HL-60/S4 treated with phorbol 12-myristate 13-acetate at 8.2 ng/mL for 4 days and 3 days (cell line): Measurements from ENCODE around the gene CAMK1.

ENCODE experiments used
- in situ Hi-C: fragments of 300-500 bp; cut with MboI; formaldehyde crosslinking; loops from 2 replicates; pipeline ENCODE4 v1.15.0; 2022; ENCODE audit warnings: low sequenced_read_pairs

The CAMK1 gene

DNA sequence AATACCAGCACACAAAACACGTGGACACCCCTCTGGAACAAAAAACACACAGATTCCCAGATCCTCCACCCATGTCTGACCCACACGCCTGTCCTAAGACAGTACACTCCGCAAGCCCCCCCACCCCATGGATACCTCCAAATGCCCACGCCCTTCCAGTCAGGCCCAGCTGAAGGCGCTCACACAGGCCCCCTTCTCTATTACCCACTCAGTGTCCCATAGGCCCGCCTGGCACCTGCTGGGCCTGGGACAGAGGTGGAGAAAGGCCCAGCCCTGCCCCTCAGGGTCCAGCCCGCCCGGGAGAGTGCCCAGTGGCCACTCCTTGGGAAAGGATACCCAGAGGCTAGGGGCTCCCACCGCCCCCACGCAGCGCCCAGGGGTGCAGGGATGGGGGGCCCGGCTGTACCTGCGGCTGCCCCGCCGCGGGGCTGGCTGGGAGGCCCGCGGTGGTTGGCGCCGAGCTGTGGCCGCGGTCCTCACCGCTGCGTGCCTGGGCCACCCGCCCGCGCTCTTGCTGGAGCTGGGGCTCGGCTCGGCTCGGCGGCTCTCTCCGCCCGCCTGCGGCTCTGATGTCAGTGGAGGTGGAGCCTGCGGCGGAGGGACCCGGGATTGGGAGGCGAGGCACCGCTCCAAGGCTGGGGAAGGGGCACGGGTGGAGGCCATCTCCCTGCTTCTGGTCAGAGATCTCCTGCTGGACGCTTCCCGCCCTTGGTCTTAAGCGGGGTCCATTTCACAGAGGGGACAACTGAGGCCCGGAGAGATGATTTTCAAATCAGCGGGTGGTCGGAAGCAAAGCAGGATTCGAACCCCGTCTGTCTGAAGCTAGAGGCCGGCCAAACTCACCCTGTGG lies at the start of gene CAMK1:
CAMK1 (minus strand) TSS at position 522 of the 850 bp plus-strand sequence. CDS start 2,198 bp downstream, outside the sequence.
- in situ Hi-C loops = no loop called here

DNA sequence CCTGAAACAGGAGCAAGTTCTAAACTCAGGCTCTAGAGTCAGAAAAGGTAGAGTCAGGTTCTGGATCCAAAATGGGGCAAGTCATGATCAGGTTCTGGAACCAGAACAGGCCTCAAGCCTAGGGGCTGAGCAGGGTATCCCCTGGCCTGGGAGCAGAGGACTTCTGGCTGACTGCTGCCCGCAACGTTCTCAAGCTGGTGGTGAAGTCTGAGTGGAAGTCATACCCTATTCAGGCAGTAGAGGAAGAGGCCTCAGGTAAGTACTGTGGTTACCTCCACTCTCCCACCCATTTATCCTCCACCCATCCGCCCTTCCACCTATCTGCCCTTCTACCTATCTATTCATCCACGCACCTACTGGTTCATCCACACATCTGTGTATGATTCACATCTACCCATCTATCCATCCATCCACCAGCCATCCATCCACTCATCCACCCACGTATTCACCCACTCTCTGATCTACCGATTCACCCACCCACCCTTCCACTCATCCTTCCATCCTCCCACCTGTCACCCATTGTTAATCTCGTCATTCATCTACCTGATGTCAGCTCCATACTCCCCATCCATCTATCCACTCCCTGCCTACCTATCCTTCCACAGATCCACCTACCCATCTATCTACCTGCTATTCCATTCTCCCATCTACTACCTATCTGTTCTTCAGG lies 49.1 kb upstream of the CAMK1 start:
- in situ Hi-C loops = no loop called here

DNA sequence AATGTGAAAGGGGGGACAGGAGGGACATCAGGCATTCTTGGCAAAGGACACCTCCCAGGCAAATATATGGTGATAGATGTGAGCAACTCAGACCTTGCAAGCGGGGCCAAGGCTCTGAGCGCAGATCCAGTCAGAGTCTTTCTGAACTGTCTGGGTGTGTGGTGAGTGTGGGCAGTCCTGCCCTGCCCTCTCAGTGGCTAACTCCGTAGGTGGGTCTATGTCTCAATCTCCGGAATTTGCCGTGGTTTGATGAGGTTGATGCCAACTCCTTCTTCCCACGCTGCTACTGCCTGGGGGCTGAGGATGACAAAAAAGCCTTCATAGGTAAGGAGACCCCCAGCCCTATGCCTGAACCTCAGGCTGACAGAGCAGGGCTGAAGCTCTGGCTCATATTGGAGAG lies 47.7 kb upstream of the CAMK1 start:
- in situ Hi-C loops = no loop called here

DNA sequence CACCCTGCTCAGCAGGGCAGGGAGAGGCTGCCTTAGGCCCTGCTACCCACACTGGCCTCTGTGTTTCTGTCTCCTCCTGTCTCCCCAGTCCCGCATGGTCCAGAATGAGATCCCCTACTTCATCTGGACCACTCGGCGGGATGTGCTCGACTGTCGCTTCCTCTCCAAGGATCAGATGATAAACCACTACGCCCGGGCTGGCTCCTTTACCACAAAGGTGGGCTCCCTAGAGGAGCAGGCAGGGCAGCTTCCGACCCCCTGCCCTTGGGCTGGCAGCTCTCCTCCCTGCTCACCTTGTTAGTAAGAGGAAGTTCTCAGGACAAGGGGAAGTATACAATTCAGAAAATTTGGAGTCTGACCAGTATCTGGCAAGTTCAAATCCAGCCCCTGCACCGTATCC lies 46.2 kb upstream of the CAMK1 start:
- in situ Hi-C loops = no loop called here

DNA sequence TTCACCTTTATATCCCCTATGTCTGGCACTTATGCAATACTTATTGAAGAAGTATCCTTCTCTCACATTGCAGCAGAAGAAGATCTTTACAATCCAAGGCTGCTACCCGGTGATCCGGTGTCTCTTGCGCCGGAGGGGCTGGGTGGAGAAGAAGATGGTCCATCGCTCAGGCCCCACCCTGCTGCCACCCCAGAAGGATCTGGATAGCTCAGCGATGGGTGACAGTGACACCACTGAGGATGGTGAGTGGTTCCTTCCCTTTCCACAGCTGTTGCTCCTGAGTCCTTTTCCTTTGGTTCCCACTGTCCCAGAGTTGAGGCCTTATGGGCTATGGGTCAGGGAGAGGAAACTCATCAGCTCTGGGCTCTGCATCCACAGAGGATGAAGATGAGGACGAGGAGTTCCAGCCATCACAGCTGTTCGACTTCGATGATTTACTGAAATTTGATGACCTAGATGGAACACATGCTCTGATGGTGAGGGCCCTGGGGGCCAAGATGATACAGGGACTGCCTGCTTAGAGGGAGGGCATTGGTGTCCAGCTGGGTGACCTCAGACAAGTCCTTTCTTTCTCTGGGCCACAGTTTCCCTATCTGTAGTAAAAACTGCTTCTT lies 43.2 kb upstream of the CAMK1 start:
- in situ Hi-C loops = no loop called here

DNA sequence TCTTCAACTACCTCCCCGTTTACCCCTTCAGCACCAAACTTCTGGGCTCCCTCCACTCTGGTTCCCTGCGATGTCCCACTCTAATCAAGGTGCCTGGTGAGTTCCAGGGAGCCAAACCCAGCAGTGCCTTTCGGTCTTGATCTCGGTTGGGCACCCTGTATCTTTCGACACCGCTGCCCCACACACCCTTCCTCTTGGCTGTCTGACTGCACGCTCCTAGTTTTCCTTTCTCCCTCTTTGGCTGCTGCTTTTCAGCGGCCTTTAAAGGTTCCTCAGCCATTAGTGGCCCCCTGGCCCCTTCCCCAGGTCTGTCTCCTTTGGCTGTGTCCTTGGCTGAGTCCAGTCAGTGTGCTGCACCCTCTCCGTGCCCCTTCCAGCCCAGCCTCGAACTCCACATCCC lies 41.1 kb upstream of the CAMK1 start:
- in situ Hi-C loops = no loop called here

DNA sequence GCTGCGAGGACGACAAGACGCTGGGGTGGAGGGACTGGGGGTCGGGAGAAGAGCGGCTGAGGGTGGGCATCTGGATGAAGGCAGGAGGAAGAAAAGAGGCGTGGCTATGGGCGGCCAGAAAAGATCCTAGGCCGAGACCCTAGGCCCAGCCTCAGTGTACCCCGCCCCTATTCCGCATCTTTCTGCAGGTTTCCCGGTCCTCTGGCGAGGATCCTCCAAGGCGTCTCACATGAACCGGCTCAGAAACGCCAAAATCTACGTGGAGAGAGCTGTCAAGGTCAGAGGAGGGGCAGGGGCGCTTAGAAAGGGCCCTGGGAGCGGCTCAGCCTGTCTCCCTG lies 40.7 kb upstream of the CAMK1 start:
- in situ Hi-C loops = no loop called here

DNA sequence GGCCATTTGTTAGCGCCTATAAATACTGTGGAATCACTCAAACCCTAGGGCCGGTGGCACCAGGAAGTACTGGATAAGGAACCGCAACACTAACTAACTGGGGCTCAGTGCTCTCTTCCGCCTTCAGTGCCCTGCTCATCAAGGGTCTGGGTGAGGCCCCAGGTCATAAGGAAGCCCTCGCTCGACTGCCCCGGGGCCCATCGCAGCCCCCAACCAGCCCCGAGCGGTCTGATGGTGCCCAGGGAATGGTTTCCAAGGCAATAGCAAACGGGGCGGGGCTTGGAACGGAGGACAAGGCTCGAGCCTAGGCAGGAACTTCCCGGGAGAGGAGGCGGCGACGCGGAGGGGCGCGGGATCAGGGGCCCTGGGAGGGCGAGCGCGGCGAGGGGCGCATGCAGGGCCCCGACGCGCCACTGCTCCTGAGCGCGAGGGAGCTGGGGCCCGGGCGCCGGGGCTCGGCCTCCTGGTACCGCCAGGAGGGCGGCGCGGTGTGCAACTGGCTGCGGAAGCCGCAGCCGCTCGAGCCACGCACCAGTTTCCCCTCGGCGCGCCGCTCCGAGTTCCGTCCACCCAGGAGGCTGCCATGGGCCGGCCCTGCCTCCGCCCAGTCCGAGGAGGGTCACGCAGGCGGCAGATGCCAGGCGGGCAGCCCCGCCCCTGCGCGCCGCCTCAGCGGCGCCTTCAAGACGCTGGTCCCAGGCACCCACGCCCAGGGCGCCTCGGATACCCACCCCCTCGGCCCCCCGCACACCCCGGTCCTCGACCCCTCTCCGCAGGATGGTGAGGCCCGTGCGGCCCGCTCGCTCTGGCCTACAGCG lies 40.1 kb upstream of the CAMK1 start, which contains the start of gene TTLL3:
TTLL3 (plus strand) TSS at position 648 of the 818 bp plus-strand sequence. CDS start 400 bp downstream, outside the sequence.
- in situ Hi-C loops = no loop called here

DNA sequence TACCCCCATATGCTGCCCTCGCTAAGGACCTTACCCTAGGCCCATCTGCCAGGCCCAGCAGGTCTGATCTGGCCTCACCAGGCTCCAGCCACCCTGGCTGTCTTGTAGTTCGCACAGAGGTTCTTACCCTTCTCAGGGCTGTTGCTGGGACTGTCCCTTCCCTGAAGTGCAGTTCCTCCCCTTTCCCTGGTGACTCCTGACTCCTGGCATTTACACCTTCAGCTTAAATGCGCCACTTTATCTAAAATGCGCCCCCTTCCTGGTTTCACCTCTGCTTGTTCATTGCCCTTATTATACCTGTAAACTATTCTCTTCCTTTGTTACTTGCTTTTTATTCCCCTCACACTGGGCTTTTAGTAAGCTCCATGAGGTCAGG lies 39.5 kb upstream of the CAMK1 start:
- in situ Hi-C loops = no loop called here

DNA sequence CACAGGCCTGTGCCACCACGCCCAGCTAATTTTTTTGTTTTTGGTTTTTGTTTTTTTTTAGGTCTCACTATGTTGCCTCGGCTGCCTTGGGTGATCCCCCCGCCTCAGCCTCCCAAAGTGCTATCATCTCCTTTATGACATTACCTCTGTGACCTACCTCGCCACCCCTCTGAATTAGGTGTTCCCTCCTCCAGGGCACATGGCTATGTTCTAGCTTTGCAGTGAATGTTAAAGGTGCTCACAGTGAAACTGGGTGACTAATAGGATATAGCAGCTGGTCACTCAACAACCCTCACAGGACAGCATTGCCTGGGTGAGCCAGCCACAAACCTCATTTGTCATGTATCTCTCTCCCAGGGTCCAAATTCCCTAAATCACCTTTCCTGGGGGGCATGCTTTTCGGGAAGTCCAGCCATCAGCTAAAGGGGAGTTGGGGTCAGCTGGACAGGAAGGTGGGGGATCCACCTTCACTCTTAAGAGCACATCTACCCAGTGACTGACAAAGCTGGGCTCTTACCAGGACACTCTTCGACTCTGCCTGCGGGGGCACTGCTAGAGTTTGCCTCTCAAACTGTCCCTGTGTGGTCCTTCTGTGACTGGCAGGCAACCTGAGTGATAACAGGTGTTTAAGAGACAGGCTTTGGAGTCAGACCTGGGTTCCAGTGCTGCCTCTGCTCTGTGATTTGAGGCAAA lies 38.7 kb upstream of the CAMK1 start:
- in situ Hi-C loops = no loop called here

DNA sequence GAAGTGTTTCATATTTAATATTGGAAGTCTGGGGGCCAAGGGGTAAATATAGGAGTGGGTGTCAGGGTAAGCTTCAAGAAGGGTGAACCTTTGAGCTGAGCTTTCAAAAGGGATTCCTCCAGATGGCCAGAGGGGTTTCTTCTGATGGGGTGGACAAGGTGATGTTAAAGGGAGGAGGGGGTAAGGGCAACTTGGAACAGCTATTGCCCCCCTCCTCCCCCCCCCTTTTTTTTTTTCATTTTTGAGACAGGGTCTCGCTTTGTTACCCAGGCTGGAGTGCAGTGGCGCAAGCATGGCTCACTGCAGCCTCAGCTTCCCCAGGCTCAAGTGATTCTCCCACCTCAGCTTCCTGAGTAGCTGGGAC lies 38.2 kb upstream of the CAMK1 start:
- in situ Hi-C loops = no loop called here

DNA sequence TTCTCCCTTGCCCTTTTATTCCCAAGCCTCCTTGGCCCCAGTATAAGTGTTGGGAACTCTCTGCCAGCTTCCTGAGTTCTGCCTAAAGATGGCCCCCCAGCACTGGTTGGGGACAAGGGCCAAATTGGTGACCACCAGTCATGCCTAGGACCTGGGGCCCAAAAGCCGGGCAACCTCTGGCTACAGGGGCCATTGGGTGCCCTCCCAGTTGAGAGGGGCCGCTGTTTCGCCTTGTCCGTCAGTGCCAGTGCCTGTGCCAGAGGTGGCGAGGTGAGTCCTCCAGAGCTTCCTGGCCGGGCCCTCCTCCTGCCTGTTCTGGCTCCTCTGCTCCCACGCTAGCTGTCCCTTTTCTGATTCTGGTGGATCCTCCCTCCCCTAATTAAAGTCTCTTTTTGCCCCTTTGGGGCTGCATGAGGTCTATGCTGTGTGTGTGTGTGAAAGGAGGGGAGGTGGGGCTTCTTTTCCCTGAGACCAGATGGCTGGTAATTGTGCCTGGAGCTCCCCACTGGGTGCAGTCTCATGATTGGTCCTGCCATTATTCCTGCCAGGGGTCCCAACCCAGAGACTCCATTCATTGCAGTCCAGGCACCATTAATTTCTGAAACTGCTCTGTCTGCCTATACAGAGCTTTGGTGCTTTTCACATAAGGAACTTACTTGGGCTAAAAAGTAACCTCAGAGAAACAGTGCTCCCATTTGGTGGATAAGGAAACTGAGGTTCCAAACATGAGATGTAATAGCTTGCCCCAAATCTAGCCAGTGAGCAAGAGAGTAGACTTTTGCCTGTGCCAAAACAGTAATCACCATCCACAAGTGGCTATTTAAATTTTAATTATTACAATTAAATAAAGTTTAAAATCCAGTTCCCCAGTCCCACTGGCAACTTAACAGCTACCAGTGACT lies 37.2 kb upstream of the CAMK1 start:
- in situ Hi-C loops = no loop called here

DNA sequence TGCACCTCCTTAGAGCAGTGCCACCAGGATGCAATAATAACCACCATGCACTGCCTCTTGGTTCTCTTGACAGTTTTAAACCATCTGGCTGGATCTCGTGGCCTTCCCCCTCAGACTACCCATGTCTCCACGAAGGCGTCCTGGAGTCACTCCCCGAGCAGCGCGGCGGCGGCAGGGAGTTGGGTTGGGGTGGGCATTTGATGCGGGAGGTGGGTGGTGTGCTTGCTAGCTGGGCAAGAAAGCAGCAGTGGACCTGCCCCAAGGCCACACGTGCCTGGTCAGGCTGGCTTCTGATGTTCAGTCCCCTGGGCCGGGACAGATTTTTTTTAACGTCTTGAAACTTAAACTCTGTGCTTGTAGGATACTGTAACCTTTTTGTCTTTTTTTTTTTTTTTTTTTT lies 36.4 kb upstream of the CAMK1 start:
- in situ Hi-C loops = no loop called here

DNA sequence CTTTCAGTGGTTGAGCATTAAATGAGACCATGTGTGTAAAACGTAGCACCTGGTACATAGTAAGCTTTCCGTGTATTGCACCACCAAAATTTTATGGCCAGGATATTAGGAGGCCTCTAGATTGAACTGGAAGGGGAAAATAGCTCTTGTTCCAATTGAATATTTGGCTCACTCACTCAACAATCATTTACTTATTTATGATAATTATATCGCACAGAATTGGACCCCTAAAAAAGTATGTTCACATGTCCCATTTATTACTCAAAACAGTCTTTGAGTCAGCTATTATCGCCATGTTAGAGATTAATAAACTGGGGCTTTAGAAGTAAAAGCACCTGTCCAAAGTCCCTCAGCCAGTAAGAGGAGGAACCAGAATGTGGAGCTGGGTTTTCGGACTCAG lies 35.2 kb upstream of the CAMK1 start:
- in situ Hi-C loops = no loop called here

DNA sequence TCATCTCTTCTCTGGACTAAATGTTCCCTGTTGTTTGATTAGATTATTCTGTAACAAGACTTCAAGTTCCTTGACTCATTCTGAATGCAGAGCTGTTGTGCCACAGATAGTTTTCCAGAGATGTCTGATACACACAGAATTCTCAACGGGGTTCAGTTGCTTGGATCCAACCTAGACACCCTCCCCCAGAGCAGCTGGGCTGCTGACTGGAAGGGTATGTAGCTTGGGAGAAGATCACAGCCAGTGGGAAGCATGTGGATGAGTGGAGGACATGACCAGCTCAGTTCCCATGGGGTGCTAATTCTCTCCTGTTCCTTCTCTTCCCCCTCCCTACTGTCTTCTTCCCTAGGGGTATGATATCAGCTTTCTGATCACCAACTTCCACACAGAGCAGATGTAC lies 33.7 kb upstream of the CAMK1 start:
- in situ Hi-C loops = no loop called here

DNA sequence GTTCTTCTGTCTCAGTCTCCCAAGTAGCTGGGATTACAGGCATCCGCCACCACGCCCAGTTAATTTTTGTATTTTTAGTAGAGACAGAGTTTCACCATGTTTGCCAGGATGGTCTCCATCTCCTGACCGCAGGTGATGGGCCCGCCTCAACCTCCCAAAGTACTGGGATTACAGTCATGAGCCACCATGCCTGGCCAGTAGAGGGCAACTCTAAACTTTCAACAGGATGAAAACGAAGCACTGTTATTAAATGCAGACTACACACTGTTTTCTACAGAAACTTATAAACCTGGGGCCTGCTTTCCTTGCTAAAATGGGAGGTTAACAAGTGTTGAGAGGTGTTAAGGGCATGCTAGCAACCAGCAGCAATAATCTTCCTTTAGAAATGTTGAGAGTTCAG lies 30.8 kb upstream of the CAMK1 start:
- in situ Hi-C loops = no loop called here

DNA sequence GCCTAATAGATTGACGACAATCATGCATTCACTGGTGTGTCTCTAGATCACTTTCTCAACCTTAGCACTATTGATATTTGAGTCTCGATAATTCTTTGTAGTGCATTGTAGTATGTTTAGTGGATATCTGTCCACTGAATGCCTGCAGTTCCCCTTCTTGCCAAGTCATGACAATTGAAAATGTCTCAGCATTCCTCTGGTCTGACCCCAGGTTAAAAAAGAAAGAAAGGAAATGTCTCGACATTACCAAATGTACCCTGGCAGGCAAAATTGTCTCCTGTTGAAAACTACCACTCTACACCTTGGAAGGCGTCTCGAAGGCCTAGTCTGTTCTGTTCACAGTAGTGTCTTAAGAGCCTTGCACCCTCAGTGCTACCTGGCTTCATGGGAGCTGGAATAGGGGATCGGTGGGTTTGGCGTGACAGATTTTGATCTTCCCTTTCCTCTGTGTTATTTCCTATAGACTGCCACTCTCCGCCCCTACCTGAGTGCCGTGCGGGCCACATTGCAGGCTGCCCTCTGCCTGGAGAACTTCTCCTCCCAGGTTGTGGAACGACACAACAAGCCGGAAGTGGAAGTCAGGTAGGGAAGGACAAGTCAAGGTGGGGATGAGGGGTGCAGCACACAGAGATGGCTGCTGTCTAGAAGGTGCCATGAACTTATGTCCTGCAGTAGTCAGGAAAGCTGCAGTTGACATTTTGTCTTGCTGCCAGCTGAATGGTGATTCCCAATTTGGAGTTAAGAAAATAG lies 27.6 kb upstream of the CAMK1 start:
- in situ Hi-C loops = no loop called here

DNA sequence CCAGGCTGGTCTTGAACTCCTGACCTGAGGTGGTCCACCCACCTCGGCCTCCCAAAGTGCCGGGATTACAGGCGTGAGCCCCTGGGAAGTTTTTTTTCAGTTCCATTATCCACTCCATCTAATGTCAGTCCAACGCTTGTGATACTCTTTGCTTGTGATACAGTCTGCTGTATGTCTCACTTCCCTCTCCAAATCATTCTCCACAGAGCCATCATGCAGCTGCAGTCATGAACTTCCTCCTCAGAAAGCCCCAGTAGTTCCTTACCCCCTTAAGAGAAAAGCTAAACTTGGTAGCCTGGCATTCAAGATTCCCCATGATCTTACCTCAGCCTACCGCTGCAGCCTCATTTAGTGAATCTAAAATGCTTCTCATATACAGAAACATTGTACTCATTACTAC lies 25.5 kb upstream of the CAMK1 start:
- in situ Hi-C loops = no loop called here

DNA sequence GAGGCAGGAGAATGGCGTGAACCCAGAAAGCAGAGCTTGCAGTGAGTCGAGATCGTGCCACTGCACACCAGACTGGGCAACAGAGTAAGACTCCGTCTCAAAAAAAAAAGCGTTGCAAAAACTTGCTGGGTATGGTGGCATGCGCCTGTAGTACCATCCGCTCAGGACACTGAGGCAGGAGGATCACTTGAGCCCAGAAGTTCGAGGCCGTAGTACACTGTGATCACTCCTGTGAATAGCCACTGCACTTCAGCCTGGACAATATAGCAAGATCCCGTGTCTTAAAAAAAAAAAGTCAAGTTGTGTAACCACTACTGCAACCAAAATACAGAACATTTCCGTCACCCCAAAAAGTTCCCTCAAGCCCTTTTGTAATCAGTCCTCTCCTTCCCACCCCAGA lies 24.7 kb upstream of the CAMK1 start:
- in situ Hi-C loops = no loop called here
